ENCODE data around the gene CEP95. TPM values are rescaled to one million over a fixed set of nuclear protein-coding genes. Genes with fewer than 3 reads are reported as not detected.

CEP95 gene
- total RNA-seq, 1 donor from 2014 or later: 50.8 TPM

GRCh38 chr17:64472564-64472963, 34.2 kb upstream of the CEP95 start:
- DNase-seq (ENCODE audit: extremely low spot score in 2 of 2): no peak
- intact Hi-C loops (cut with DNase I): no loop called here
- Histone ChIP-seq H3K9me3 (no peaks in the 10 kb centered on the region), H3K36me3 (no peaks in the 10 kb centered on the region), H3K27me3 (no peaks in the 10 kb centered on the region), H3K4me3 (no peak overlapping the region), H3K4me1 (no peaks in the 10 kb centered on the region), H3K27ac (no peak overlapping the region)
- TF ChIP-seq, protein P1, sequence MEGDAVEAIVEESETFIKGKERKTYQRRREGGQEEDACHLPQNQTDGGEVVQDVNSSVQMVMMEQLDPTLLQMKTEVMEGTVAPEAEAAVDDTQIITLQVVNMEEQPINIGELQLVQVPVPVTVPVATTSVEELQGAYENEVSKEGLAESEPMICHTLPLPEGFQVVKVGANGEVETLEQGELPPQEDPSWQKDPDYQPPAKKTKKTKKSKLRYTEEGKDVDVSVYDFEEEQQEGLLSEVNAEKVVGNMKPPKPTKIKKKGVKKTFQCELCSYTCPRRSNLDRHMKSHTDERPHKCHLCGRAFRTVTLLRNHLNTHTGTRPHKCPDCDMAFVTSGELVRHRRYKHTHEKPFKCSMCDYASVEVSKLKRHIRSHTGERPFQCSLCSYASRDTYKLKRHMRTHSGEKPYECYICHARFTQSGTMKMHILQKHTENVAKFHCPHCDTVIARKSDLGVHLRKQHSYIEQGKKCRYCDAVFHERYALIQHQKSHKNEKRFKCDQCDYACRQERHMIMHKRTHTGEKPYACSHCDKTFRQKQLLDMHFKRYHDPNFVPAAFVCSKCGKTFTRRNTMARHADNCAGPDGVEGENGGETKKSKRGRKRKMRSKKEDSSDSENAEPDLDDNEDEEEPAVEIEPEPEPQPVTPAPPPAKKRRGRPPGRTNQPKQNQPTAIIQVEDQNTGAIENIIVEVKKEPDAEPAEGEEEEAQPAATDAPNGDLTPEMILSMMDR (IDR thresholded peaks at IDR 0.05): no peak
- TF ChIP-seq POLR2A (IDR thresholded peaks at IDR 0.05) (no peak), POLR2AphosphoS5 (IDR thresholded peaks at IDR 0.05; ENCODE audit: insufficient read depth in 1 of 2, low read depth in 1 of 2) (no peak)

- no peak for DNase-seq (ENCODE audit: extremely low spot score in 2 of 2)
- H3K4me1 ChIP-seq: no peaks in the 10 kb centered on the region
- intact Hi-C loops (cut with DNase I): no loop called here
- no peaks in the 10 kb centered on the region for H3K27me3 ChIP-seq
- H3K4me3 ChIP-seq: no peak overlapping the region
- H3K36me3 ChIP-seq: peaks cover 0 to 18% of the 10 kb centered on the region in 2 donors
- H3K27ac ChIP-seq: no peak overlapping the region
- H3K9me3 ChIP-seq: no peaks in the 10 kb centered on the region
- TF ChIP-seq POLR2AphosphoS5 (IDR thresholded peaks at IDR 0.05; ENCODE audit: insufficient read depth in 1 of 2, low read depth in 1 of 2) (no peak), POLR2A (IDR thresholded peaks at IDR 0.05) (no peak)
- TF ChIP-seq, protein P1 (IDR thresholded peaks at IDR 0.05): no peak
These were observed 28.9 kb upstream of the CEP95 start for GRCh38 chr17:64477849-64478248.

DNA sequence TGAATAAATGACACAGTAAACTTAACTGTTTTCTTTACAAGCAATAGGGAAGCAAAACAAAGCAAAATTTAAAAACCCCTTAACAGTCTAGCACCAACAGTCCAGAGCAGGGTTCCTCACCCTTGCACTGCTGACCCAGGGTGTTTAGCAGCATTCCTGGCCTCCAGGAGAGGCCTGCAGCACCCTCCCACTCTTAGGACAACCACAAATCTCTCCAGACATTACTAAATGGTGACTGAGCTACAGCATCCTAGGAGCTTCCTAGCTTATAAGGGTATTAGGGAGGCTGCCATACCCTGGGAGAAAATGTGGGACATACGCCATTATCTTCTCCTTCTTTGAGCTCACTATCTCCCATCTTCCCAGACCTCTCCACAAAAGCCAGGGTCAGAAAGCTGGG, 25.8 kb upstream of the CEP95 start:
- intact Hi-C loops (cut with DNase I): no loop called here
- TF ChIP-seq, protein P1 (IDR thresholded peaks at IDR 0.05): no peak
- TF ChIP-seq POLR2A (IDR thresholded peaks at IDR 0.05) (no peak), POLR2AphosphoS5 (IDR thresholded peaks at IDR 0.05; ENCODE audit: insufficient read depth in 1 of 2, low read depth in 1 of 2) (no peak)
- DNase-seq (ENCODE audit: extremely low spot score in 2 of 2): no peak
- Histone ChIP-seq H3K4me1 (no peaks in the 10 kb centered on the region), H3K27ac (no peak overlapping the region), H3K4me3 (no peak overlapping the region), H3K27me3 (no peaks in the 10 kb centered on the region), H3K36me3 (peaks cover 0 to 35% of the 10 kb centered on the region in 2 donors), H3K9me3 (no peaks in the 10 kb centered on the region)

GRCh38 chr17:64484380-64484779, 22.4 kb upstream of the CEP95 start:
- intact Hi-C loops (cut with DNase I): no loop called here
- H3K4me1 ChIP-seq: no peaks in the 10 kb centered on the region
- no peaks in the 10 kb centered on the region for H3K9me3 ChIP-seq
- no peak overlapping the region for H3K27ac ChIP-seq
- H3K27me3 ChIP-seq: no peaks in the 10 kb centered on the region
- TF ChIP-seq POLR2A (IDR thresholded peaks at IDR 0.05) (no peak), POLR2AphosphoS5 (IDR thresholded peaks at IDR 0.05; ENCODE audit: insufficient read depth in 1 of 2, low read depth in 1 of 2) (no peak)
- TF ChIP-seq, protein P1 (IDR thresholded peaks at IDR 0.05): no peak
- no peak overlapping the region for H3K4me3 ChIP-seq
- peaks cover 0 to 37% of the 10 kb centered on the region in 2 donors for H3K36me3 ChIP-seq
- no peak for DNase-seq (ENCODE audit: extremely low spot score in 2 of 2)

- H3K36me3 ChIP-seq: peaks cover 4 to 30% of the 10 kb centered on the region in 2 donors
- intact Hi-C loops (cut with DNase I): no loop called here
These were observed 18.5 kb upstream of the CEP95 start for GRCh38 chr17:64488301-64488700.

More at GRCh38 chr17:64488301-64488700, 18.5 kb upstream of the CEP95 start:
- TF ChIP-seq, protein P1 (IDR thresholded peaks at IDR 0.05): no peak
- TF ChIP-seq POLR2A (IDR thresholded peaks at IDR 0.05): no peak
- no peak for TF ChIP-seq POLR2AphosphoS5 (IDR thresholded peaks at IDR 0.05; ENCODE audit: insufficient read depth in 1 of 2, low read depth in 1 of 2)
- H3K27ac ChIP-seq: no peak overlapping the region
- no peaks in the 10 kb centered on the region for H3K27me3 ChIP-seq
- H3K9me3 ChIP-seq: no peaks in the 10 kb centered on the region
- DNase-seq (ENCODE audit: extremely low spot score in 2 of 2): no peak
- no peak overlapping the region for H3K4me3 ChIP-seq
- no peaks in the 10 kb centered on the region for H3K4me1 ChIP-seq

Measured in vagina (tissue), 2 donors.